ENCODE results near the gene MCM7.

Gene MCM7

GRCh38 chr7:100075418-100075817 lies 25.8 kb downstream of the MCM7 start:
- no peak for DNase-seq (ENCODE audit: extremely low read depth in 1 of 2, low read depth in 1 of 2)

- no peak for DNase-seq (ENCODE audit: extremely low read depth in 1 of 2, low read depth in 1 of 2)
These were observed 26.4 kb downstream of the MCM7 start for GRCh38 chr7:100074841-100075240.

DNA sequence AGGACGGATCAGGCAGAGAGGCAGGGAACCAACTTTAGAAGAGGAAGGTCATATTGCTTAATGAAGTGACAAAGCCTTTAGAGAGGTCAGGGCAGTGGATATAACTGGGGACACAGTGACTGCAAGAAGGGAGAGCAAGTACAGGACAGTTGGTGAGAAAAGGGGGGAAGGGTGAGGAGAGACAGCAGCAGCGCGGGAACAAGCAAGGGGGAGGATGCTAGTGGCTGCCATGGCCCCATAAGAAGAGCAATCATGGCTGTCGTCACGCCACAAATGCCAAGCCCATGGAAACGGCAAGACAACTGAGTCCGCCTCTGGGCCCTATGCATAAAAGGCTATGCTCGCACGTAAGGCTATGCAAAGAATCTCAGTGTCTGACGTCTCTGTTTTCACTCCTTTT lies 28.7 kb downstream of the MCM7 start:
- no peak for DNase-seq (ENCODE audit: extremely low read depth in 1 of 2, low read depth in 1 of 2)

- no peak for DNase-seq (ENCODE audit: extremely low read depth in 1 of 2, low read depth in 1 of 2)
These were observed 30.0 kb downstream of the MCM7 start for GRCh38 chr7:100071018-100071723.

- DNase-seq (ENCODE audit: extremely low read depth in 1 of 2, low read depth in 1 of 2) = no peak
These were observed 31.2 kb downstream of the MCM7 start for GRCh38 chr7:100069991-100070390.

GRCh38 chr7:100066953-100067352 lies 34.2 kb downstream of the MCM7 start:
- no peak for DNase-seq (ENCODE audit: extremely low read depth in 1 of 2, low read depth in 1 of 2)

- DNase-seq (ENCODE audit: extremely low read depth in 1 of 2, low read depth in 1 of 2) = no peak
These were observed 35.6 kb downstream of the MCM7 start for GRCh38 chr7:100065452-100066186.

- DNase-seq (ENCODE audit: extremely low read depth in 1 of 2, low read depth in 1 of 2) = no peak
These were observed 37.0 kb downstream of the MCM7 start for GRCh38 chr7:100064162-100064561.

DNA sequence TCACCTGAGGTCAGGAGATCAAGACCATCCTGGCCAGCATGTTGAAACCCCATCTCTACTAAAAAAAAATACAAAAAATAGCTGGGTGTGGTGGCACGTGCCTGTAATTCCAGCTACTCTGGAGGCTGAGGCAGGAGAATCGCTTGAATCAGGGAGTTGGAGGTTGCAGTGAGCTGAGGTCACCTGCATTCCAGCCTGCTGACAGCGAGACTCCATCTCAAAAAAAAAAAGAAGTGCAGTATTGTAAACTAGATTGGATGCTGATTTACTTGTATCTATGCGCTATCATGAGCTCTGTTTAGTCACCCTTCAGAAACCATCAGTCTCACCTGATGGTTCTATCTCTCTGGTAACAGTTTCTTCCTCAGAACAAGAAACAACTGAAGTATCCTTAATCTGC lies 37.8 kb downstream of the MCM7 start:
- no peak for DNase-seq (ENCODE audit: extremely low read depth in 1 of 2, low read depth in 1 of 2)

DNA sequence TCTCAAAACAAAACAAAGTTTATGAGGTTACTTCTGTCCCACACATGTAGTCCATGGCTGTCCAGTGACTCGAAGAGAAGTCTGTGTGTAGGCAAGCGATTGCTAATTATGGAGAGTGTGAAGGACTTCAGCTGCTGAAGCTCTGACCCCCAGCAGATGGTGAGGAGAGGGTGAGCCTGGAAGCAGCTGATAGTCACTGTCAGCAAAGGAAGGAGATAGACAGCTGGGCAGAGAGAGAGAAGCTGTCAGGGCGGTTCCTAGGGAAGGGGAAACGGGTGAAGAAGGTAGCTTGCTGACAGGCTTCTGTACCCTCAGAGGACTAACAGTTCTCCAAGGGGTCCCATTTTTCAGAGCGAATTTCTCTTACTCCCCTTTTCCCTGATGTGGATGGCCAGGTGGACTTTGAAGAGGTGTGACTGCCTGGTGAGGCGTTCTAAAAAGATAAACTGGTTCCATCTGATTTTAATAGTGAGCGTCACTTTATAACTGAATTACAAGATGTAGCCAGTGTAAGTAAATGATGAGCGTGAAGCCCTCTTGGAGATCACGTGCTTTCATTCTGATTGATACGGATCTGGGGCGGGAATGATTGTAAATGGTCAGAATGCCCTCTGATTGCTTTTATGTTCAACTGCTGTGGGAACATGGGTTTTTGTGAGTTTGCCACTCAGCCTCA lies 39.5 kb downstream of the MCM7 start:
- no peak for DNase-seq (ENCODE audit: extremely low read depth in 1 of 2, low read depth in 1 of 2)

- no peak for DNase-seq (ENCODE audit: extremely low read depth in 1 of 2, low read depth in 1 of 2)
These were observed 41.9 kb downstream of the MCM7 start for GRCh38 chr7:100059251-100059739.

GRCh38 chr7:100057006-100057405 lies 44.2 kb downstream of the MCM7 start:
- no peak for DNase-seq (ENCODE audit: extremely low read depth in 1 of 2, low read depth in 1 of 2)

DNA sequence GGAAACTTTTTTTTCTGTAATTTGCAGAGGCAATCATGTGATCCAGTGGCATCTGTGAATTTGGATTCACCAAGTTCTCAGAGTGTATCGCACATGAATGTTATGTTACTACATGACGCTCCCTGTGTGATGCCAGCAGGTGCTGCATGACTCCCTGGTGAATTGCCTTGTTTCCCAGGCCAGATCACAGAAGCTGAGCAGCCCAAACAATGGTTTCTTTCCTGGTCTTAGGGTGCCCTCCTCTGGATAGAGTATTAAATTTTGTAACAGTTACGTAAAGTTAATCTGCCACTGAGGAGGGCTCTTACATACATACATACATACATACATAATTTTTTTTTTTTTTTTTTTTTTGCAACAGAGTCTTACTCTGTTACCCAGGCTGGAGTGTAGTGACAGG lies 48.0 kb downstream of the MCM7 start:
- no peak for DNase-seq (ENCODE audit: extremely low read depth in 1 of 2, low read depth in 1 of 2)

DNA sequence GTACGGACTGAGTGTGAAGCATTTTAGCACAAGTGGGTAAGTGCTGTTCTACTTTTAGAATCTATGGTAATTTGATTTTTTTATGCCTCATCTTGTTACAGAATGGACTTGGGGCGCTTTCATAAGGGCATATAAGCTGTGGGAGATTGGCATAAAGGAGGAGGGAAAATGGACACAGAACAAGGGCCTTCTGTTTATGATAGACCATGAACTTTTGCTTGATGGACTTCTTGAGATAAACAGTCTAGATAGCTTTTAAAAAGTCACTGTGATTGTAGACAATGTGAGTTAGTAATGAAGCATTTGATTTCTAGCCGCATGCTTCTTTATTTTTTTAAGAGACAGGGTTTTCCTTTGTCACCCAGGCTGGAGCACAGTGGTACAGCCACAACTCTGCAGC lies 49.6 kb downstream of the MCM7 start:
- DNase-seq (ENCODE audit: extremely low read depth in 1 of 2, low read depth in 1 of 2) = no peak

DNA sequence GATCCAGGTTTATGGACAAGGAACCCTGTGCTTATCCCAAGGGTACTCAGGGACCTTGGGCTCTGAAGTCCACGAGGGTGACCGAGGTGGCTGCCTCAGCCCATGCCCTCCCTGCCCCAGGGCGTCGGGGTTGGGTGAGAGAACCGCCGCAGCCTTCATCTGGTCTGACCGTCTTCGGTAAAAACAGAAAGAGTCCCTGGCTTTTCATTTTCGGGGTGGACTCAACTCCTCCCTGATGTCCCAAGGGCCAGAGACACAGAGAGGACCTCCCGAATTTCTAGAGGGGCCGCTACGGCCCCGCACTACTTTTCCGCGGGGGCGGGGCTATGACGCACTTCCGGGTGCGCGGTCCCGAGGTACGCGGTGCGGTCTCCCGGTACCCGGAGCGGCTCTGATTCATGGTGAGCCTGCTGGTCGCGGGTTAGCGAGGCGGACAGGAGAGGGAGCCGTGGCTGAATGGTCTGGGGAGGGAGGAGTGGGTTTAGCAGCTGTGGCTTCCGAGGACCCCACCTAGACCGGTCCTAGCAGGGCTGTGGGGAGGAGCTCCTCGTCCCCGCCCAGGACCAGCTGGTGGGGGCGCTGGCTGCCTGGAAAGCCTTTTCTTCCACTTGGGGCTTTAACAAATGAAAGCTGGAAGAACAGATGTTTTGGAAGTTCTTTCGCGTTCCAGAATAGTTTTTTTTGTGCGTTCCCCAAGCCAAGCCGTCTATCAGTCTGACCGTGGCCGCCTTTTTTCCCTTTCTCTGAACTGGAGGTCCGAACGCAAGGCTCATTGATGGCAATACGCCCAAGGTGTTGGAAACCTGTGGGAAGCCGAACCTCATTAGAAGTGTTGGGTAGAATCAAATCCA lies 51.5 kb downstream of the MCM7 start, which contains the start of gene ZSCAN21:
ZSCAN21 (plus strand) TSS at position 334 of the 851 bp plus-strand sequence. CDS start 7,233 bp downstream, outside the sequence.
- DNase-seq (ENCODE audit: extremely low read depth in 1 of 2, low read depth in 1 of 2) = peak; percentile 48 to 81

DNA sequence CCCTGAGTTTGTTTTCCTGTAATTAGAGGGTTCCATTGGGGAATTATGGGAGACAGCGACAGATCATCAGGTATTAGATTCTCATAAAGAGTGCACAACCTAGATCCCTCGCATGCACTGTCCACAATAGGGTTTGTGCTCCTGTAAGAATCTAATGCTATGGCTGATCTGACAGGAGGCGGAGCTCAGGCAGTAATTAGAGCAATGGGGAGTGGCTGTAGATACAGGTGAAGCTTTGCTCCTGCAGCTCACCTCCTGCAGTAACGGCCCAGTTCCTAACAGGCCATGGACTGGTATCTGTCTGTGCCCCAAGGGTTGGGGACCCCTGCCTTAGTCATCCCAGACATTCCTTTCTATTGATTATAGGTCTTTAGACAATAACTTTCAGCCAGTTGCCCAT lies 52.5 kb downstream of the MCM7 start:
- DNase-seq (ENCODE audit: extremely low read depth in 1 of 2, low read depth in 1 of 2) = no peak

- no peak for DNase-seq (ENCODE audit: extremely low read depth in 1 of 2, low read depth in 1 of 2)
These were observed 56.5 kb downstream of the MCM7 start for GRCh38 chr7:100044718-100045117.

All from activated CD8-positive, alpha-beta memory T cell treated with anti-CD3 and anti-CD28 coated beads for 1 hour (primary cell).